Trophoblast cell (in vitro differentiated cells and primary cell): ENCODE results near the gene PRR11.

Experiments
- DNase-seq, 2 donors: peaks; one replicate each; pipeline ENCODE4 v3.0.0-alpha.2; 2016
- H2AFZ ChIP-seq: 2 replicates; pipeline ENCODE4 v1.6.1; 2013; ENCODE audit warnings: low read length, moderate library complexity, mild to moderate bottlenecking; ENCODE audit not compliant: insufficient read depth, poor library complexity
- H2AK5ac ChIP-seq: 2 replicates; pipeline ENCODE4 v1.6.1; 2013; ENCODE audit warnings: mild to moderate bottlenecking, low read length
- H2BK120ac ChIP-seq: 2 replicates; pipeline ENCODE4 v1.6.1; 2013; ENCODE audit warnings: low read length, mild to moderate bottlenecking, moderate library complexity; ENCODE audit not compliant: insufficient read depth, poor library complexity
- H2BK12ac ChIP-seq: 2 replicates; pipeline ENCODE4 v1.6.1; 2013; ENCODE audit warnings: mild to moderate bottlenecking, low read length, moderate library complexity
- H2BK5ac ChIP-seq: 2 replicates; pipeline ENCODE4 v1.6.1; 2013; ENCODE audit warnings: low read length, low read depth, moderate library complexity, mild to moderate bottlenecking; ENCODE audit not compliant: poor library complexity
- H3K14ac ChIP-seq: 2 replicates; pipeline ENCODE4 v1.6.1; 2013; ENCODE audit warnings: mild to moderate bottlenecking, low read length
- H3K18ac ChIP-seq: 2 replicates; pipeline ENCODE4 v1.6.1; 2013; ENCODE audit warnings: mild to moderate bottlenecking, low read length
- H3K23ac ChIP-seq: 2 replicates; pipeline ENCODE4 v1.6.1; 2013; ENCODE audit warnings: low read length
- H3K27ac ChIP-seq: 2 replicates; pipeline ENCODE4 v1.5.1; 2013; ENCODE audit warnings: low read depth, mild to moderate bottlenecking, inconsistent platforms, low read length, moderate library complexity
- H3K27me3 ChIP-seq: 2 replicates; pipeline ENCODE4 v1.6.1; 2013; ENCODE audit warnings: inconsistent platforms, mild to moderate bottlenecking, low read length, moderate library complexity; ENCODE audit not compliant: insufficient read depth
- H3K36me3 ChIP-seq, 2 experiments: 1 replicate in 1 of 2; 2 replicates in 1 of 2; pipeline ENCODE4 v1.6.1; 2013; ENCODE audit warnings: low read length in 2 of 2, mild to moderate bottlenecking in 2 of 2, moderate library complexity in 1 of 2; ENCODE audit not compliant: insufficient read depth in 2 of 2, control insufficient read depth in 1 of 2
- H3K4ac ChIP-seq: 2 replicates; pipeline ENCODE4 v1.6.1; 2013; ENCODE audit warnings: low read depth, mild to moderate bottlenecking, low read length, moderate library complexity
- H3K4me1 ChIP-seq, 2 experiments: 1 replicate in 1 of 2; 2 replicates in 1 of 2; pipeline ENCODE4 v1.6.1; 2013; ENCODE audit warnings: low read length in 2 of 2, mild to moderate bottlenecking in 2 of 2, moderate library complexity in 1 of 2; ENCODE audit not compliant: insufficient read depth in 2 of 2, control insufficient read depth in 1 of 2
- H3K4me2 ChIP-seq: 2 replicates; pipeline ENCODE4 v1.6.1; 2013; ENCODE audit warnings: inconsistent platforms, mild to moderate bottlenecking, low read length, moderate library complexity
- H3K4me3 ChIP-seq: 2 replicates; pipeline ENCODE4 v1.5.1; 2013; ENCODE audit warnings: mild to moderate bottlenecking, low read depth, low read length, inconsistent platforms
- H3K79me1 ChIP-seq: one replicate; pipeline ENCODE4 v1.6.1; 2013; ENCODE audit warnings: low read length
- H3K79me2 ChIP-seq: 2 replicates; pipeline ENCODE4 v1.6.1; 2013; ENCODE audit warnings: low read length, mild to moderate bottlenecking; ENCODE audit not compliant: control insufficient read depth, insufficient read depth, poor library complexity
- H3K9ac ChIP-seq: 2 replicates; pipeline ENCODE4 v1.6.1; 2013; ENCODE audit warnings: mild to moderate bottlenecking, low read length
- H3K9me3 ChIP-seq: 2 replicates; pipeline ENCODE4 v1.6.1; 2013; ENCODE audit warnings: low read depth, mild to moderate bottlenecking, control low read depth, inconsistent platforms, low read length; ENCODE audit not compliant: insufficient read depth
- H4K12ac ChIP-seq: 2 replicates; pipeline ENCODE4 v1.6.1; 2013; ENCODE audit warnings: low read depth, mild to moderate bottlenecking, low read length, moderate library complexity
- H4K8ac ChIP-seq: 2 replicates; pipeline ENCODE4 v1.6.1; 2013; ENCODE audit warnings: low read depth, mild to moderate bottlenecking, low read length, moderate library complexity
- H4K91ac ChIP-seq: one replicate; pipeline ENCODE4 v1.6.1; 2013; ENCODE audit warnings: low read depth, mild to moderate bottlenecking, low read length, moderate library complexity
- WGBS: extraction: QIAGEN DNeasy Blood & Tissue Kit; methylation state at CpG from one replicate; pipeline ENCODE4 v1.1.7; 2013; ENCODE audit warnings: missing lambda C conversion rate; ENCODE audit not compliant: insufficient read length, insufficient coverage; ENCODE audit errors: extremely low coverage; 5-methylcytosine and 5-hydroxymethylcytosine counted together

Gene PRR11

GRCh38 chr17:59145571-59146096, 9.9 kb upstream of the PRR11 start:
- H3K9me3 ChIP-seq, result no peaks in the 10 kb centered on the region
- H3K18ac ChIP-seq, result no peak overlapping the region
- no peaks in the 10 kb centered on the region for H3K27me3 ChIP-seq
- H2BK120ac ChIP-seq, result no peak overlapping the region
- H3K79me2 ChIP-seq, result peaks cover 21% of the 10 kb centered on the region
- H3K79me1 ChIP-seq, result no peaks in the 10 kb centered on the region
- H3K36me3 ChIP-seq, result peaks cover 4 to 9% of the 10 kb centered on the region in 2 experiments
- no CpG with 5 or more reads among the region's 4 CpGs for WGBS
- peak overlapping the region; percentile 40 for H3K4ac ChIP-seq
- no peak overlapping the region for H3K4me3 ChIP-seq
- H4K91ac ChIP-seq, result no peak overlapping the region
- peaks cover 0 to 4% of the 10 kb centered on the region in 2 experiments for H3K4me1 ChIP-seq
- no peak overlapping the region for H3K9ac ChIP-seq
- no peak overlapping the region for H2BK5ac ChIP-seq
- no peak overlapping the region for H2BK12ac ChIP-seq
- H4K8ac ChIP-seq, result no peak overlapping the region
- no peak overlapping the region for H3K23ac ChIP-seq
- no peak overlapping the region for H2AFZ ChIP-seq
- no peak overlapping the region for H4K12ac ChIP-seq
- no peak overlapping the region for H3K4me2 ChIP-seq
- no peak overlapping the region for H2AK5ac ChIP-seq
- no peak for DNase-seq
- H3K27ac ChIP-seq, result no peak overlapping the region
- no peak overlapping the region for H3K14ac ChIP-seq

GRCh38 chr17:59149051-59149450, 6.5 kb upstream of the PRR11 start:
- Histone ChIP-seq H4K12ac (no peak overlapping the region), H3K27ac (no peak overlapping the region), H3K79me2 (peaks cover 22% of the 10 kb centered on the region), H3K4me1 (peaks cover 4% of the 10 kb centered on the region in 2 experiments), H2AK5ac (no peak overlapping the region), H3K9me3 (no peaks in the 10 kb centered on the region), H3K14ac (no peak overlapping the region), H3K23ac (no peak overlapping the region), H4K8ac (no peak overlapping the region), H4K91ac (no peak overlapping the region), H3K36me3 (peaks cover 2 to 7% of the 10 kb centered on the region in 2 experiments), H2BK120ac (no peak overlapping the region), H3K4ac (peak overlapping the region; percentile 86), H3K4me2 (no peak overlapping the region), H2AFZ (no peak overlapping the region), H3K79me1 (peaks cover 3% of the 10 kb centered on the region), H3K27me3 (no peaks in the 10 kb centered on the region), H3K9ac (no peak overlapping the region), H2BK12ac (no peak overlapping the region), H3K4me3 (no peak overlapping the region), H3K18ac (no peak overlapping the region), H2BK5ac (no peak overlapping the region)
- no peak for DNase-seq
- WGBS, result no CpG with 5 or more reads among the region's 2 CpGs

GRCh38 chr17:59149841-59150511, 5.6 kb upstream of the PRR11 start:
- H3K4me2 ChIP-seq, result no peak overlapping the region
- H3K4ac ChIP-seq, result peak overlapping the region; percentile 99
- H3K9ac ChIP-seq, result no peak overlapping the region
- peaks cover 12% of the 10 kb centered on the region for H3K79me1 ChIP-seq
- whole genome bisulfite sequencing, result no CpG with 5 or more reads among the region's 5 CpGs
- H2BK120ac ChIP-seq, result no peak overlapping the region
- no peak for DNase-seq
- no peak overlapping the region for H2AK5ac ChIP-seq
- H2BK5ac ChIP-seq, result no peak overlapping the region
- H3K4me1 ChIP-seq, result peaks cover 4% of the 10 kb centered on the region in 2 experiments
- H3K79me2 ChIP-seq, result peaks cover 30% of the 10 kb centered on the region
- no peak overlapping the region for H2BK12ac ChIP-seq
- no peak overlapping the region for H4K8ac ChIP-seq
- no peak overlapping the region for H3K23ac ChIP-seq
- H3K4me3 ChIP-seq, result no peak overlapping the region
- H3K9me3 ChIP-seq, result no peaks in the 10 kb centered on the region
- H3K27ac ChIP-seq, result no peak overlapping the region
- no peak overlapping the region for H3K18ac ChIP-seq
- H4K91ac ChIP-seq, result no peak overlapping the region
- no peak overlapping the region for H4K12ac ChIP-seq
- H3K14ac ChIP-seq, result no peak overlapping the region
- no peak overlapping the region for H2AFZ ChIP-seq
- H3K36me3 ChIP-seq, result peaks cover 2 to 7% of the 10 kb centered on the region in 2 experiments
- no peaks in the 10 kb centered on the region for H3K27me3 ChIP-seq

GRCh38 chr17:59151006-59151405, 4.5 kb upstream of the PRR11 start:
- H3K4me1 ChIP-seq, result peaks cover 4% of the 10 kb centered on the region in 2 experiments
- H4K8ac ChIP-seq, result no peak overlapping the region
- H4K12ac ChIP-seq, result no peak overlapping the region
- peak overlapping the region; percentile 93 for H3K4ac ChIP-seq
- no CpG with 5 or more reads among the region's 5 CpGs for WGBS
- H2AK5ac ChIP-seq, result no peak overlapping the region
- no peak overlapping the region for H3K4me3 ChIP-seq
- no peak overlapping the region for H2AFZ ChIP-seq
- H3K9me3 ChIP-seq, result no peaks in the 10 kb centered on the region
- no peak for DNase-seq
- no peak overlapping the region for H4K91ac ChIP-seq
- H3K27me3 ChIP-seq, result no peaks in the 10 kb centered on the region
- H3K14ac ChIP-seq, result no peak overlapping the region
- no peak overlapping the region for H2BK12ac ChIP-seq
- H3K18ac ChIP-seq, result no peak overlapping the region
- no peak overlapping the region for H3K9ac ChIP-seq
- H3K36me3 ChIP-seq, result peaks cover 2 to 6% of the 10 kb centered on the region in 2 experiments
- H2BK120ac ChIP-seq, result no peak overlapping the region
- H3K79me2 ChIP-seq, result peaks cover 30% of the 10 kb centered on the region
- H2BK5ac ChIP-seq, result no peak overlapping the region
- H3K27ac ChIP-seq, result no peak overlapping the region
- H3K79me1 ChIP-seq, result peaks cover 12% of the 10 kb centered on the region
- no peak overlapping the region for H3K23ac ChIP-seq
- no peak overlapping the region for H3K4me2 ChIP-seq
